ENCODE data around the gene ZNF576.

The ZNF576 gene

DNA sequence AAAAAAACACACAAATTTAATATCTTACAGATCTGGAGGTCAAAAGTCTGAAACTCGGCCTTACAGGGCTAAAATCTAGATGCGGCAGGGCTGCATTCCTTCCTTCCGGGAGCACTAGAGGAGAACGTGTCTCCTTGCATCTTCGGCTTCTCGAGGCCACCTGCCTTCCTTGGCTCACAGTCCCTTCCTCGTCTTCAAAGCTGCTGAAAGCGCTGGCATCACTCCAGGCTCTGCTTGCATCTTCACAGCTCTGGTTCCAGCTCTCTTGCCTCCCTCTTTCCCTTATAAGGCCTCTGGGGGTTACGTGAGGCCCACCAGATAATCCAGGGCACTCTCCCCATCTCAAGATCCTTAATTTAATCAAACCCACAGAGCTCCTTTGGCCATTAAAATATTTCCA, 31.6 kb upstream of the ZNF576 start:
- TF ChIP-seq, protein P1, sequence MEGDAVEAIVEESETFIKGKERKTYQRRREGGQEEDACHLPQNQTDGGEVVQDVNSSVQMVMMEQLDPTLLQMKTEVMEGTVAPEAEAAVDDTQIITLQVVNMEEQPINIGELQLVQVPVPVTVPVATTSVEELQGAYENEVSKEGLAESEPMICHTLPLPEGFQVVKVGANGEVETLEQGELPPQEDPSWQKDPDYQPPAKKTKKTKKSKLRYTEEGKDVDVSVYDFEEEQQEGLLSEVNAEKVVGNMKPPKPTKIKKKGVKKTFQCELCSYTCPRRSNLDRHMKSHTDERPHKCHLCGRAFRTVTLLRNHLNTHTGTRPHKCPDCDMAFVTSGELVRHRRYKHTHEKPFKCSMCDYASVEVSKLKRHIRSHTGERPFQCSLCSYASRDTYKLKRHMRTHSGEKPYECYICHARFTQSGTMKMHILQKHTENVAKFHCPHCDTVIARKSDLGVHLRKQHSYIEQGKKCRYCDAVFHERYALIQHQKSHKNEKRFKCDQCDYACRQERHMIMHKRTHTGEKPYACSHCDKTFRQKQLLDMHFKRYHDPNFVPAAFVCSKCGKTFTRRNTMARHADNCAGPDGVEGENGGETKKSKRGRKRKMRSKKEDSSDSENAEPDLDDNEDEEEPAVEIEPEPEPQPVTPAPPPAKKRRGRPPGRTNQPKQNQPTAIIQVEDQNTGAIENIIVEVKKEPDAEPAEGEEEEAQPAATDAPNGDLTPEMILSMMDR (IDR thresholded peaks at IDR 0.05) = no peak
- no peak for TF ChIP-seq ZFX (IDR thresholded peaks at IDR 0.05; ENCODE audit: borderline replicate concordance)
- H3K27ac ChIP-seq = no peak overlapping the region

DNA sequence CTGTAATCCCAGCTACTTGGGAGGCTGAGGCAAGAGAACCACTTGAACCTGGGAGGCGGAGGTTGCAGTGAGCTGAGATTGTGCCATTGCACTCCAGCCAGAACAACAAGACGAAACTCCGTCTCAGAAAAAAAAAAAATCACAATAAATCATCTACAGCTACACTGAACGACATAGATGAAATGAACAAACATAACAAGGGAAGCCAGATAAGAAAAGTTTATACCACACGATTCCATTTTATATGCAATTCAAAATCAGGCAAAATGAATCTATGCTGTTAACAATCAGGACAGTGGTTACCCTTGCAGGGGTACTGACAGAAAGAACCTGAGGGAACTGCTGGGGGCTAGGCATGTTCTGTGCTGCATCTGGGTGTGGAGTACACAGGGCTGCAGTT, 26.7 kb upstream of the ZNF576 start:
- TF ChIP-seq, protein P1 (IDR thresholded peaks at IDR 0.05) = no peak
- TF ChIP-seq ZFX (IDR thresholded peaks at IDR 0.05; ENCODE audit: borderline replicate concordance) = no peak
- no peak overlapping the region for H3K27ac ChIP-seq

DNA sequence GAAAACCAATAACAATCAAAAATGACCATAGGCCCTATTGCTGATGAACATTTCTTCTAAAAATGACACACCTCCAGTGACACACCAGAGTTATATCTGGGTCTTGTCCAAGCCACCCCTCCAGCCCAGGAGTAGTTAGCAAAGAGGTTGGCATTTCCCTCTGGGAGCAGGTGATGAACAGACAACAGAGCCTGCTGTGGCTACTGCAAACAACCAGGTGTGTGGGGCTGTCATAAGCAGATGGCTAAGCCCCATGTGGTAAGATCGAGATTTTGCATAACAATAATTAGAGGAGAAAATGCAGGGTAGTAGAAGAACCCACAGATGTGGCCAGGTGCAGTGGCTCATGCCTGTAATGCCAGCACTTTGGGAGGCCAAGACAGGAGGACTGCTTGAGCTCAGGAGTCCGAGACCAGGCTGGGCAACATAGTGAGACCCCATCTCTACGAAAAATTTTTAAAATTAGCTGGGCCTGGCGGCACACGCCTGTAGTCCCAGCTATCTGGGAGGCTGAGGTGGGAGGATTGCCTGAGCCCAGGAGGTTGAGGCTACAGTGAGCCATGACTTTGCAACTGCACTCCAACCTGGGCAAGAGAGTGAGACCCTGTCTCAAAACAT, 26.1 kb upstream of the ZNF576 start:
- TF ChIP-seq, protein P1 (IDR thresholded peaks at IDR 0.05) = no peak
- TF ChIP-seq ZFX (IDR thresholded peaks at IDR 0.05; ENCODE audit: borderline replicate concordance) = no peak
- no peak overlapping the region for H3K27ac ChIP-seq

DNA sequence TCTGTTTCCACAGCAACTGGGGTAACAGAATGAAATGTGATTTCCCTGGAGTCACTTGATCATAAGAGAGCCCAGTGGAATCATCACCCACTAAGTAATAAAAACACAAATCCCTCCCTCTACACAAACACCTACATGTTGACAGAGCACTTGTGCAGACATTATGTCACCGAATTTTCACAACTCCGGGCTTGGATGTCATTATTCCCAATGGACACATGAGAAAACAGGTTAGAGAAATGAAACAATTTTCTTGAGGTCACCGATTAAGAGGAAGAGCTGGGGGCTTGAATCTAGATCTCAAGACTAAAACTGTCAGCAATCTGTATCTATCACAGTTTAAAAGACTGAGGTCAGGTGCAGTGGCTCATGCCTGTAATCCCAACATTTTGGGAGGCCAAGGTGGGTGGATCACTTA, 24.2 kb upstream of the ZNF576 start:
- H3K27ac ChIP-seq = peak overlapping the region; percentile 31; the same call in 1 of the 2 replicates
- TF ChIP-seq, protein P1 (IDR thresholded peaks at IDR 0.05) = no peak
- no peak for TF ChIP-seq ZFX (IDR thresholded peaks at IDR 0.05; ENCODE audit: borderline replicate concordance)

DNA sequence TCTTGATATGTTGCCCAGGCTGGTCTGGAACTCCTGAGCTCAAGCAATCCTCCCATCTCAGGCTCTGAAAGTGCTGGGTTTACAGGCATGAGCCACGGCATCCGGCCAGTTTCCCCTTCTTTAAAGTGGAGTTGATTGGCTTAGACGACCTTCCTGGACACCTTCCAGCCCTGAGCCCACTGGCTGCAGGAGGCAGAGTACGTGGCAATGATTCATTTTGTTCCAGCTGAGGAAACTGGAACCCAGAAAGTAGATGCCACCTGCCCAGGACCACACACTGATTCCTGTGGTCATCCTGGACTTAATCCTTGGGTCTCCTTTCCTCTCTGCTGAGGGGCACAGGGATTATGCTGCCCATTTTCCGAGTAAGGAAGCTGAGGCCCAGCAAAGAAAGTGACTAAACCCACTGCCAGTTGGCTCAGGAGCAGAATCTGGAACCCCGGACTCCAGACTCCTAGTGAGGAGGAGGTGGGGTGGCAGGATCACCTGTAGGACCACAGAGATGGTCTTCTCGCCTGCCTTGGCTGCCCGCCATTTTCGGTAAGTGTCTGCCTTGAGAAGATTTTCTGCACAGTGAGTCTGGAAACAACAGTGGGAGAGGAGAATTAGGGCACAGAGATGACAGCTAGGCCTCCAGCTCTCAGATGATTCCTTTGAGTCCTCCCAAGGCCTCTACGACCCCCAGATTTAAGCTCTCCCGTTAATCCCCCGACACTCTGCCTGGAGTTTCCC, 21.8 kb upstream of the ZNF576 start:
- H3K27ac ChIP-seq = peak overlapping the region; percentile 71
- TF ChIP-seq, protein P1 (IDR thresholded peaks at IDR 0.05) = no peak
- no peak for TF ChIP-seq ZFX (IDR thresholded peaks at IDR 0.05; ENCODE audit: borderline replicate concordance)

DNA sequence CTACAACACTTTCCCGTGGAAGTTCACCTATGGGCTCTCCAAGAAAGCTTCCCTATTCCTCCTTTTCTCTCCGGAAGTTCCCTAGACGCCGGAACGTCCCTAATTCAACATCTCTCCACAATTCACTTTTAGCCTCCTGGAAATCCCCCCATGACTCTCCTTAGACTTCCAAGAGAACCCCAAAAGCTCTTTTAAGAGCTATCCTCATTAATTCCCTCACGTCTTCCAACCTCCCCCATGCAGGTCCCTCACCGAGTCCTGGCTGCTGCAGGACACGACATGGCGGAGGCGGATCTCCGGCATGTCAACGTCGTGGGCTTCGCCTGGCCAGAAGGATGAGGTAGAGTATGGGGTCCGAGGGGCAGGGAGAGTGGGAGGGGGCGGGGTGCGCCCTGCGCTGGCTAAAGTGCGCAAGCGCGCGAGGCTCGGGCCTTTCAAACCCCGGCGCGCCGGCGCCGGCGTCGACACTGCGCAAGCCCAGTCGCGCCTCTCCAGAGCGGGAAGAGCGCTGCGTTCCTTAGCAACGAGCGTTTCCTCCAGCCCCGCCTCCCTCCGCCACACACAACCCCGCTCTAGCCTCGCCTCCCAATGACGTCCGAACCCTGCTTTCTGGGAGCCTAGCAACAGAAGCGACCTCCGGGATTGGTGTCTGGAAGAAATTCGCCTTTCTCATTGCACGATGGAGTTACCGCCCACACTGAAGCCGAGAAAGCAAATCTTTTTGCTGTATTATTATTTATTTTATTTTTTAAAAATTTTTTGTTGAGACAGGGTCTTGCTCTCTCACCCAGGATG, 21.0 kb upstream of the ZNF576 start, which contains the start of the genes PINLYP and XRCC1:
Gene PINLYP, plus strand, starts transcription at position 646 of the 795 bp plus-strand sequence. CDS start 1,391 bp downstream, outside the sequence.
Gene XRCC1, minus strand, starts transcription at position 372 of the 795 bp plus-strand sequence. Its CDS starts 69 bp downstream, at position 303.
- TF ChIP-seq ZFX (IDR thresholded peaks at IDR 0.05; ENCODE audit: borderline replicate concordance) = no peak
- TF ChIP-seq, protein P1 (IDR thresholded peaks at IDR 0.05) = no peak

More for the DNA sequence above, 21.0 kb upstream of the ZNF576 start, which contains the start of the genes PINLYP and XRCC1:
- peak within 1 kb of the TSS; percentile 71 for H3K27ac ChIP-seq

Measured in 22Rv1 (cell line).